Neural progenitor cell (in vitro differentiated cells): ENCODE data around the gene NEU1. TPM values are rescaled to one million over a fixed set of nuclear protein-coding genes. Genes with fewer than 3 reads are reported as not detected.

Source experiments
- DNase-seq: peaks from one replicate; pipeline ENCODE4 v3.0.0-alpha.2; 2016; ENCODE audit warnings: low spot score
- H2AFZ ChIP-seq: fragments of 200-600 bp; sonication (generic); replicated peaks from 2 replicates; pipeline ENCODE4 v1.6.1; 2016; ENCODE audit warnings: antibody characterized with exemption
- H3F3A ChIP-seq: fragments of 200-600 bp; sonication (generic); 2 replicates; pipeline ENCODE4 v1.6.1; 2016; ENCODE audit warnings: antibody characterized with exemption, low read depth
- H3K27ac ChIP-seq: fragments of 200-600 bp; sonication (generic); 2 replicates; pipeline ENCODE4 v1.5.1; 2016; ENCODE audit warnings: mild to moderate bottlenecking
- H3K27me3 ChIP-seq: fragments of 200-600 bp; sonication (generic); 2 replicates; pipeline ENCODE4 v1.6.1; 2016; ENCODE audit warnings: mild to moderate bottlenecking, moderate library complexity
- H3K36me3 ChIP-seq: fragments of 200-600 bp; sonication (generic); 2 replicates; pipeline ENCODE4 v1.5.1; 2016
- H3K4me1 ChIP-seq: fragments of 200-600 bp; sonication (generic); 2 replicates; pipeline ENCODE4 v1.6.1; 2016; ENCODE audit warnings: mixed run types
- H3K4me2 ChIP-seq: fragments of 200-600 bp; sonication (generic); 2 replicates; pipeline ENCODE4 v1.6.1; 2016
- H3K4me3 ChIP-seq: fragments of 200-600 bp; sonication (generic); 2 replicates; pipeline ENCODE4 v1.5.1; 2016
- H3K79me2 ChIP-seq: fragments of 200-600 bp; sonication (generic); 2 replicates; pipeline ENCODE4 v1.6.1; 2016; ENCODE audit warnings: low read depth
- H3K9ac ChIP-seq: fragments of 200-600 bp; sonication (generic); 2 replicates; pipeline ENCODE4 v1.6.1; 2016
- H3K9me3 ChIP-seq: fragments of 200-600 bp; sonication (generic); 2 replicates; pipeline ENCODE4 v1.5.1; 2016; ENCODE audit warnings: low read depth
- H4K20me1 ChIP-seq: fragments of 200-600 bp; sonication (generic); 2 replicates; pipeline ENCODE4 v1.6.1; 2016; ENCODE audit warnings: low read depth
- H3K27ac Mint-ChIP-seq: 3 replicates; pipeline ENCODE4 v1.8.0; 2021; ENCODE audit warnings: mixed read lengths
- H3K27me3 Mint-ChIP-seq: 2 replicates; pipeline ENCODE4 v1.8.0; 2022; ENCODE audit warnings: low read depth, mild to moderate bottlenecking, inconsistent platforms, moderate library complexity, mixed read lengths; ENCODE audit not compliant: insufficient read depth
- H3K36me3 Mint-ChIP-seq: 3 replicates; pipeline ENCODE4 v1.8.0; 2021; ENCODE audit warnings: mixed read lengths
- H3K4me1 Mint-ChIP-seq: 3 replicates; pipeline ENCODE4 v1.8.0; 2021; ENCODE audit warnings: mixed read lengths
- H3K4me3 Mint-ChIP-seq: 3 replicates; pipeline ENCODE4 v1.8.0; 2021; ENCODE audit warnings: mild to moderate bottlenecking, moderate library complexity, mixed read lengths
- H3K9me3 Mint-ChIP-seq: 3 replicates; pipeline ENCODE4 v1.8.0; 2020; ENCODE audit warnings: mixed read lengths
- CTCF ChIP-seq: fragments of 200-600 bp; sonication (generic); IDR thresholded peaks from 2 replicates; pipeline ENCODE4 v1.5.1; 2017; ENCODE audit warnings: antibody characterized with exemption, mild to moderate bottlenecking
- EZH2 ChIP-seq: fragments of 200-600 bp; sonication (generic); IDR thresholded peaks from 2 replicates; pipeline ENCODE4 v1.6.1; 2017; ENCODE audit warnings: antibody characterized with exemption, mild to moderate bottlenecking, moderate library complexity
- EZH2phosphoT487 ChIP-seq: fragments of 200-600 bp; sonication (generic); IDR thresholded peaks from 2 replicates; pipeline ENCODE4 v1.6.1; 2017; ENCODE audit warnings: antibody characterized with exemption
- total RNA-seq: library from RNA; depleted of rRNA; stranded (reverse); fragments of >200 nt; gene quantifications from 2 replicates; pipeline ENCODE4 v1.2.3, GENCODE V29; 2015; ENCODE audit warnings: low replicate concordance

The NEU1 gene
- total RNA-seq, 1 donor from 2014 or later: 17.4 TPM

GRCh38 chr6:31906122-31906521 is 43.5 kb upstream of the NEU1 start:
- peak overlapping the region; percentile 81 for H3K27ac Mint-ChIP-seq
- no peak overlapping the region for H3K4me3 ChIP-seq
- H3K27me3 ChIP-seq: no peaks in the 10 kb centered on the region
- H3K36me3 Mint-ChIP-seq: no peaks in the 10 kb centered on the region
- no peaks in the 10 kb centered on the region for H3K36me3 ChIP-seq
- H3K27me3 Mint-ChIP-seq: peaks cover 6% of the 10 kb centered on the region
- TF ChIP-seq EZH2phosphoT487 (no peak), CTCF (no peak), EZH2 (no peak)
- H4K20me1 ChIP-seq: peaks cover 2% of the 10 kb centered on the region
- H3K79me2 ChIP-seq: peaks cover 5% of the 10 kb centered on the region
- peaks cover 18% of the 10 kb centered on the region for H3K4me1 Mint-ChIP-seq
- no peaks in the 10 kb centered on the region for H3K9me3 ChIP-seq
- H3K4me3 Mint-ChIP-seq: peak overlapping the region; percentile 6
- peaks cover 27% of the 10 kb centered on the region for H3K4me1 ChIP-seq
- peak overlapping the region; percentile 85 for H2AFZ ChIP-seq
- H3K27ac ChIP-seq: peak overlapping the region; percentile 53
- no peaks in the 10 kb centered on the region for H3K9me3 Mint-ChIP-seq
- H3K4me2 ChIP-seq: peak overlapping the region; percentile 69
- peak; percentile 71 for DNase-seq
- H3F3A ChIP-seq: peaks cover 33% of the 10 kb centered on the region
- H3K9ac ChIP-seq: no peak overlapping the region

- no peaks in the 10 kb centered on the region for H3K36me3 Mint-ChIP-seq
- Histone ChIP-seq H3K4me3 (no peak overlapping the region), H3K9ac (no peak overlapping the region), H3K4me2 (no peak overlapping the region), H3K36me3 (no peaks in the 10 kb centered on the region), H4K20me1 (peaks cover 6% of the 10 kb centered on the region), H3K4me1 (peaks cover 33% of the 10 kb centered on the region), H3F3A (peaks cover 37% of the 10 kb centered on the region), H3K27ac (no peak overlapping the region), H3K79me2 (peaks cover 16% of the 10 kb centered on the region), H3K27me3 (no peaks in the 10 kb centered on the region), H2AFZ (no peak overlapping the region), H3K9me3 (no peaks in the 10 kb centered on the region)
- H3K4me3 Mint-ChIP-seq: no peak overlapping the region
- TF ChIP-seq EZH2: no peak
- TF ChIP-seq EZH2phosphoT487: no peak
- TF ChIP-seq CTCF: no peak
- H3K4me1 Mint-ChIP-seq: peaks cover 16% of the 10 kb centered on the region
- no peaks in the 10 kb centered on the region for H3K9me3 Mint-ChIP-seq
- H3K27me3 Mint-ChIP-seq: peaks cover 6% of the 10 kb centered on the region
- H3K27ac Mint-ChIP-seq: no peak overlapping the region
- DNase-seq: no peak
Observed at GRCh38 chr6:31905041-31905440, 42.4 kb upstream of the NEU1 start.

- no peak for DNase-seq
- H3K36me3 ChIP-seq: no peaks in the 10 kb centered on the region
- no peak overlapping the region for H3K27ac ChIP-seq
- H3K4me3 ChIP-seq: no peak overlapping the region
- Mint-ChIP-seq H3K9me3 (no peaks in the 10 kb centered on the region), H3K4me1 (peaks cover 25% of the 10 kb centered on the region), H3K36me3 (peaks cover 2% of the 10 kb centered on the region), H3K27ac (no peak overlapping the region), H3K4me3 (no peak overlapping the region), H3K27me3 (peaks cover 4% of the 10 kb centered on the region)
- peaks cover 16% of the 10 kb centered on the region for H4K20me1 ChIP-seq
- H2AFZ ChIP-seq: no peak overlapping the region
- peaks cover 46% of the 10 kb centered on the region for H3F3A ChIP-seq
- no peaks in the 10 kb centered on the region for H3K27me3 ChIP-seq
- H3K79me2 ChIP-seq: peaks cover 27% of the 10 kb centered on the region
- H3K9ac ChIP-seq: no peak overlapping the region
- peaks cover 35% of the 10 kb centered on the region for H3K4me1 ChIP-seq
- TF ChIP-seq EZH2 (no peak), CTCF (no peak), EZH2phosphoT487 (no peak)
- H3K9me3 ChIP-seq: no peaks in the 10 kb centered on the region
- H3K4me2 ChIP-seq: no peak overlapping the region
Observed at GRCh38 chr6:31903957-31904356, 41.3 kb upstream of the NEU1 start.
